Measurements from ENCODE around the gene LSAMP. TPM values are rescaled to one million over a fixed set of nuclear protein-coding genes. Genes with fewer than 3 reads are reported as not detected.

Gene LSAMP
- total RNA-seq, 1 donor from 2014 or later = 18.0 TPM

GRCh38 chr3:116253511-116253910 lies 191.8 kb downstream of the LSAMP start:
- H3K27me3 Mint-ChIP-seq (ENCODE audit: insufficient read depth, low read depth) = no peaks in the 10 kb centered on the region
- H3K36me3 Mint-ChIP-seq = no peaks in the 10 kb centered on the region

GRCh38 chr3:116247605-116248004 lies 197.7 kb downstream of the LSAMP start:
- peaks cover 21% of the 10 kb centered on the region for H3K4me1 Mint-ChIP-seq
- H3K27ac Mint-ChIP-seq = no peak overlapping the region
- no peak overlapping the region for H3K9ac ChIP-seq

More at GRCh38 chr3:116253511-116253910, 191.8 kb downstream of the LSAMP start:
- no peaks in the 10 kb centered on the region for H3K36me3 ChIP-seq
- H3K9me3 ChIP-seq (ENCODE audit: low read depth) = no peaks in the 10 kb centered on the region
- H3K79me2 ChIP-seq (ENCODE audit: low read depth) = no peaks in the 10 kb centered on the region
- no peak overlapping the region for H3K27ac ChIP-seq
- H4K20me1 ChIP-seq (ENCODE audit: low read depth) = no peaks in the 10 kb centered on the region
- Mint-ChIP-seq H3K27ac (no peak overlapping the region), H3K9me3 (no peaks in the 10 kb centered on the region), H3K4me3 (no peak overlapping the region), H3K4me1 (peaks cover 40% of the 10 kb centered on the region)
- TF ChIP-seq EZH2phosphoT487 (IDR thresholded peaks at IDR 0.05) (no peak), CTCF (IDR thresholded peaks at IDR 0.05) (no peak)
- no peak overlapping the region for H2AFZ ChIP-seq (replicated peaks)
- peaks cover 3% of the 10 kb centered on the region for H3F3A ChIP-seq (ENCODE audit: low read depth)
- H3K4me1 ChIP-seq = peaks cover 32% of the 10 kb centered on the region
- H3K9ac ChIP-seq = no peak overlapping the region
- no peak overlapping the region for H3K4me3 ChIP-seq
- peak overlapping the region; percentile 30 for H3K4me2 ChIP-seq
- DNase-seq (ENCODE audit: low spot score) = no peak
- H3K27me3 ChIP-seq = no peaks in the 10 kb centered on the region

GRCh38 chr3:116246406-116246980 lies 198.8 kb downstream of the LSAMP start:
- peaks cover 14% of the 10 kb centered on the region for H3K4me1 Mint-ChIP-seq
- no peak for DNase-seq (ENCODE audit: low spot score)
- H3K9me3 Mint-ChIP-seq = no peaks in the 10 kb centered on the region
- no peaks in the 10 kb centered on the region for H3K27me3 Mint-ChIP-seq (ENCODE audit: insufficient read depth, low read depth)
- Histone ChIP-seq H3K9ac (no peak overlapping the region), H3K27me3 (no peaks in the 10 kb centered on the region), H3K79me2 (ENCODE audit: low read depth) (no peaks in the 10 kb centered on the region), H3K9me3 (ENCODE audit: low read depth) (no peaks in the 10 kb centered on the region), H3K4me3 (no peak overlapping the region), H3K4me1 (peaks cover 10% of the 10 kb centered on the region), H3K4me2 (no peak overlapping the region), H4K20me1 (ENCODE audit: low read depth) (no peaks in the 10 kb centered on the region), H2AFZ (replicated peaks) (no peak overlapping the region), H3F3A (ENCODE audit: low read depth) (no peaks in the 10 kb centered on the region), H3K36me3 (no peaks in the 10 kb centered on the region), H3K27ac (no peak overlapping the region)
- no peaks in the 10 kb centered on the region for H3K36me3 Mint-ChIP-seq
- TF ChIP-seq EZH2 (IDR thresholded peaks at IDR 0.05) (no peak), EZH2phosphoT487 (IDR thresholded peaks at IDR 0.05) (no peak), CTCF (IDR thresholded peaks at IDR 0.05) (no peak)
- H3K27ac Mint-ChIP-seq = no peak overlapping the region
- H3K4me3 Mint-ChIP-seq = no peak overlapping the region

More at GRCh38 chr3:116247605-116248004, 197.7 kb downstream of the LSAMP start:
- Histone ChIP-seq H3K4me3 (no peak overlapping the region), H3F3A (ENCODE audit: low read depth) (peaks cover 3% of the 10 kb centered on the region), H3K27me3 (no peaks in the 10 kb centered on the region), H3K27ac (no peak overlapping the region), H3K4me2 (no peak overlapping the region), H3K79me2 (ENCODE audit: low read depth) (no peaks in the 10 kb centered on the region), H2AFZ (replicated peaks) (no peak overlapping the region), H3K36me3 (no peaks in the 10 kb centered on the region), H3K9me3 (ENCODE audit: low read depth) (no peaks in the 10 kb centered on the region), H3K4me1 (peaks cover 21% of the 10 kb centered on the region), H4K20me1 (ENCODE audit: low read depth) (no peaks in the 10 kb centered on the region)
- TF ChIP-seq EZH2phosphoT487 (IDR thresholded peaks at IDR 0.05) = no peak
- TF ChIP-seq EZH2 (IDR thresholded peaks at IDR 0.05) = no peak
- no peak for TF ChIP-seq CTCF (IDR thresholded peaks at IDR 0.05)
- no peak overlapping the region for H3K4me3 Mint-ChIP-seq
- no peak for DNase-seq (ENCODE audit: low spot score)
- H3K36me3 Mint-ChIP-seq = no peaks in the 10 kb centered on the region
- no peaks in the 10 kb centered on the region for H3K9me3 Mint-ChIP-seq
- H3K27me3 Mint-ChIP-seq (ENCODE audit: insufficient read depth, low read depth) = no peaks in the 10 kb centered on the region

Measured in neural progenitor cell (in vitro differentiated cells).